Measurements from ENCODE around the gene LDLRAD4. TPM values are rescaled to one million over a fixed set of nuclear protein-coding genes. Genes with fewer than 3 reads are reported as not detected.

LDLRAD4 gene
- total RNA-seq, 4 donors from 2014 or later, result 23.9 to 38.3 (median 27.0) TPM

DNA sequence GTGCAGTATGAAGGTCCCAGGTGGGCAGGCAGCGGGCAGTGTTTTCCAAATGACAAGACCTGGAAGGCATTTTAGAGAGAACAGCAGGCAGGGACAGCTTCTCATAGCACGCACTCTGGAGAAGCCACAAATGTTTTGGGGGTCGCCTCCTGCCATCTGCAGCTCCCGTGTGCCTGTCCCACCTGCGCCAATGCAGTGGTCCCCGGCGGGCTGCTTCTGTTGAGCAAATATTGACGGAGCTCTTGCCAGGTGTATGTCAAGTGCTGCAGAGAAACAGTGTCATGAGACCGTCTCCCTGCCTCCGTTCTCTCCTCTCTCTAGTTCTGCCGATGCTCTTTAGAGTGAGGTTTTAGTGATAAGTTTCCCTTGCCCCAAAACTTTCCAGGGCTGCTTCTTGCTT lies 174.8 kb downstream of the LDLRAD4 start:
- no peak for ATAC-seq (ENCODE audit: low FRiP score)
- no peak for DNase-seq (ENCODE audit: low spot score)
- TF ChIP-seq, protein P1, sequence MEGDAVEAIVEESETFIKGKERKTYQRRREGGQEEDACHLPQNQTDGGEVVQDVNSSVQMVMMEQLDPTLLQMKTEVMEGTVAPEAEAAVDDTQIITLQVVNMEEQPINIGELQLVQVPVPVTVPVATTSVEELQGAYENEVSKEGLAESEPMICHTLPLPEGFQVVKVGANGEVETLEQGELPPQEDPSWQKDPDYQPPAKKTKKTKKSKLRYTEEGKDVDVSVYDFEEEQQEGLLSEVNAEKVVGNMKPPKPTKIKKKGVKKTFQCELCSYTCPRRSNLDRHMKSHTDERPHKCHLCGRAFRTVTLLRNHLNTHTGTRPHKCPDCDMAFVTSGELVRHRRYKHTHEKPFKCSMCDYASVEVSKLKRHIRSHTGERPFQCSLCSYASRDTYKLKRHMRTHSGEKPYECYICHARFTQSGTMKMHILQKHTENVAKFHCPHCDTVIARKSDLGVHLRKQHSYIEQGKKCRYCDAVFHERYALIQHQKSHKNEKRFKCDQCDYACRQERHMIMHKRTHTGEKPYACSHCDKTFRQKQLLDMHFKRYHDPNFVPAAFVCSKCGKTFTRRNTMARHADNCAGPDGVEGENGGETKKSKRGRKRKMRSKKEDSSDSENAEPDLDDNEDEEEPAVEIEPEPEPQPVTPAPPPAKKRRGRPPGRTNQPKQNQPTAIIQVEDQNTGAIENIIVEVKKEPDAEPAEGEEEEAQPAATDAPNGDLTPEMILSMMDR (IDR thresholded peaks at IDR 0.05), result no peak

DNA sequence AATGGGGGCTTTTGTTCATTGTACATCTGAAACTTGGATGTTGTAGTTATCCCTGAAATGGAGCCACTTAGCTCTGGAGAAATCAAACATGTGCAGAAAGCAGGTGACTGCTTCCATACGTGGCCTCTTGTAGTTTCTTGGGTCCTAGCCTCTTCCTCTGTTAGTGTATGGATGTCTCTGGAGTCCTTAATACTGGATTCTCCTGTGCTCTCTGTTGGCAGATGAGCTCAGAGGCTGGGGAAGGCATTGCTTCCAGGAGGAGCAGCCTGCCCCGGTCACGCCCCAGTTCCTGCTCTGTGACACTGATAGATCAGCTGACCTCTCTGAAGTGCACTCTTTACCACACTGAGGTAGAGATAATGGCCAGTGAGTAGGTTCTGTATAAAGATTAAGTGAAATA lies 176.2 kb downstream of the LDLRAD4 start:
- TF ChIP-seq, protein P1 (IDR thresholded peaks at IDR 0.05), result no peak
- ATAC-seq (ENCODE audit: low FRiP score) (no peak), DNase-seq (ENCODE audit: low spot score) (no peak)

DNA sequence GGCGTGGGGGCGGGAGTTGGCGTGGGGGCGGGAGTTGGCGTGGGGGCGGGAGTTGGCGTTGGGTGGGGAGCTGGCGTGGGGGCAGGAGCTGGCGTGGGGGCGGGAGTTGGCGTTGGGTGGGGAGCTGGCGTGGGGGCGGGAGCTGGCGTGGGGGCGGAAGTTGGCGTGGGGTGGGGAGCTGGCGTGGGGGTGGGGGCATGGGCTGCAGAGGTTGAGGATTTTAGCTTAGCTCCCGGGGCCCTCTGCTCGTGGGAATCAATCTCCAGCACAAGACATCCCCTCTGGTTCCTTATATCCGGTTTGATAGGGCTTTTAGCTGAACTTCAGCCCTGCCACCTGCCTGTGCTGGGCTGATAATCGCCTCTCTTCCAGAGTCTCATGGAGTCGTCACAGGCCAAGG lies 177.0 kb downstream of the LDLRAD4 start:
- no peak for ATAC-seq (ENCODE audit: low FRiP score)
- TF ChIP-seq, protein P1 (IDR thresholded peaks at IDR 0.05), result no peak
- no peak for DNase-seq (ENCODE audit: low spot score)

DNA sequence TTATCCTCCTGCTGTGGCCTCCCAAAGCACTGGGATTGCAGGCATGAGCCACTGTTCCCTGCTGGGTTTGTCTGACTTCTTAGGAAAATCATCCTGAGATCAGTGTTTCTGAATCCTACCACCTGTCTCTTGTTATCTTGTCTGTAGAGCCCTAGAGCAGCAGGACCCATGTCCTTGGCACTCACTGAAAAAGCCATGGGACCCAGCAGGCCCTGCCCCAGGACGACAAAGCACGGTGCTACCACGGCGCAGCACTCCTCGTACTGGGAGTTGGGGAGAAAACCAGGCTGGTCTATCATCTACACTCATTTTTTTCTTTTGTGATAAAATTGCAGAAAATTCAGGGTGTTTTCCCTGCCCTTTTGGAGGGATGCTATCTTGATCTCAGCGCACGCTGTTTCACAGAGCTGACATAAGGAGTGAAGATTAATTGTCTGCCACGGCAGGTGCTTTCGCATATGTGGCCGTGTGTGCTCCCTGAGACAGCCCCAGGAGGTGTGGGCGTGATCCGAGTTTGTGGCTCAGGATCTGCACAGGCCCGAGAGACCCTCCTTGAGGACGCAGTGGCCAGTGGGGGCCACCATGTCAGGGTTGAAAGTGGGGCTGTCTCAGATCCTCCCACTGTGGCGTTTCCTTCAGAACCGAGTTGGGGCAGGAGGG lies 179.1 kb downstream of the LDLRAD4 start:
- ATAC-seq (ENCODE audit: low FRiP score) (no peak), DNase-seq (ENCODE audit: low spot score) (no peak)
- TF ChIP-seq, protein P1 (IDR thresholded peaks at IDR 0.05), result no peak

DNA sequence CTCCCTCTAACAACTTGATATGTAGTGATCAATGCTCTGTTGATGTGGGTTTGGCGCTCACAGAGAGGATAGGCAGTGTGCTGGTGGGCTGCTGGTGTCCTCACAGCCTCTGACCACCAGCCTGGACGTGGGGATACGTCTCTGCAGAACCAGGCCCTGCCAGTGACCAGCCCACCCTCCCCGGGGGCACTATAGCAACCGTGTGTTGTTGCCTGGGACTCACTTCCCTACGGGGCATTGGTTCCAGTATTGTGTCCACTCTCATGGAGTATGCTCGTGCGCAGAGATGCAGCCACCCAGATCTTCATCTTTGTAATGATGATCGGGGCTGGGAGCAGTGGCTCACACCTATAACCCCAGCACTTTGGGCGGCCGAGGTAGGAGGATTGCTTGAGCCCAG lies 180.1 kb downstream of the LDLRAD4 start:
- ATAC-seq (ENCODE audit: low FRiP score) (no peak), DNase-seq (ENCODE audit: low spot score) (no peak)
- TF ChIP-seq, protein P1 (IDR thresholded peaks at IDR 0.05), result no peak

DNA sequence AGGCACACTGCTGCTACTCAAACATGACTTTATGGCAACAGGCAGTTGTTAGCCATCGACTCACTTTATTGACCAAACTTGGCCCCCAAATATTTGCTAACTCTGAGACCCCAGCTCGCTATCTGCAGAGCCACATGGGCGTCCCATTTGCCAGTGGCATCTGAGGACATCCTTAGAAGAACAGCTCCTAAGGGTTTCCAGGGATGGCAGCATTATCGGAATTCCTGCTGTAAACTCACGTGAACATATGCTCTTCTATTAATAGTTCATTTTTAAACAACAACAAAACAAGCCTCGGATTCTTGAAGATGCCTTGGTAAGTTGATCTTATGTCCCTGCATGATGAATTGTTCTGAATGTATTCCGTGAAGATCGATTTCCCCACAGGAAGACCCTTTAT lies 181.0 kb downstream of the LDLRAD4 start:
- no peak for ATAC-seq (ENCODE audit: low FRiP score)
- TF ChIP-seq, protein P1 (IDR thresholded peaks at IDR 0.05), result no peak
- no peak for DNase-seq (ENCODE audit: low spot score)

DNA sequence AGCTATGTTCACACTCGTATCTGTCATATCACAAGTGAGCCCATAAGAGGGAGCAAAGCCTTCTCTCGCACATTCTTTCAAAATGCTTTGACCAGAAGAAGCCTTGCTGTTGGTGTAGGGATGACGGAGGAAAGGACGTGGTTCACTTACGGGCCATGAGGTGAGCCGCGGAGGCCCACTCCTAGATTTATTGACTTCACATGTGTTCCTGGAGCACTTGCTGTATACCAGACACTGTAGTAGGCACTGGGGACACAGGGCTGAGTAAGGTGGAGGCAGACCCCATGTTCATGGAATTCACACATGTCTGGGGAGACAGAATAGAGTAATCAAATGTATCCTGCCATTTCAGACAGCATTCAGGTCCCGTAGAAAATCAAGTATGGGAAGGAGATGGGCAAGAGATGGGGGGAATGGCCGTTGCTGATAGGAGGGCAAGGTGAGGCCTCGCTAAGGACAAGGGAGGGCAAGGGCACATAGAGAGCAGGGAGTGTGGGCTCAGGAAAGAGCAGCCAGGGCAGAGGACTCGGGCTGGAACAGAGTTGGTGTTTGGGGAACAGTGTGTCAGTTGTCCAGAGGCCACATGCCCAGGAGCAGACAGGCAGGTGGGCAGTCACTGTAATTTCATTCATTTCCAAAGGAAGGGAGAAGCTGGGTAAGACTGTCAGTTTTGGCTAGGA lies 182.2 kb downstream of the LDLRAD4 start:
- ATAC-seq (ENCODE audit: low FRiP score) (no peak), DNase-seq (ENCODE audit: low spot score) (no peak)
- TF ChIP-seq, protein P1 (IDR thresholded peaks at IDR 0.05), result no peak
